AG10803 (cell line): ENCODE data around the gene PCDHB8.
"Not testable (repeated sequence)": the region's sequence is repeated elsewhere in the genome, so short reads cannot be mapped to it uniquely, and the experiment has no call there.

Source experiments
- DNase-seq: peaks from one replicate; pipeline ENCODE4 v3.0.0; 2010; ENCODE audit warnings: low read depth
- H3K4me3 ChIP-seq: 2 replicates; pipeline ENCODE4 v1.5.1; 2011; ENCODE audit warnings: mild to moderate bottlenecking, low read length, control low read depth
- CTCF ChIP-seq: conservative IDR thresholded peaks from 2 replicates; pipeline ENCODE4 v1.5.1; 2011; ENCODE audit warnings: mild to moderate bottlenecking, low read length, control low read depth, inconsistent platforms

The PCDHB8 gene

GRCh38 chr5:141155540-141156374 is 21.8 kb upstream of the PCDHB8 start:
- no peak for DNase-seq
- no peak overlapping the region for H3K4me3 ChIP-seq
- TF ChIP-seq CTCF, result no peak

- not testable (repeated sequence) for H3K4me3 ChIP-seq, DNase-seq
Measured at GRCh38 chr5:141157356-141157755, 20.2 kb upstream of the PCDHB8 start.

- DNase-seq, H3K4me3 ChIP-seq: not testable (repeated sequence)
Measured at GRCh38 chr5:141157901-141158300, 19.7 kb upstream of the PCDHB8 start.

GRCh38 chr5:141172381-141173204 is 5.0 kb upstream of the PCDHB8 start, which contains the start of gene PCDHB7:
TSS of gene PCDHB7 (plus strand) at chr5:141172644. CDS start at chr5:141172836, 192 bp downstream.
- DNase-seq, result peak; percentile 33
- TF ChIP-seq CTCF, result peak; percentile 56
- H3K4me3 ChIP-seq, result peak within 1 kb of the TSS; percentile 20

- H3K4me3 ChIP-seq, DNase-seq: not testable (repeated sequence)
Measured at GRCh38 chr5:141174291-141175104, 3.1 kb upstream of the PCDHB8 start.

- no peak overlapping the region for H3K4me3 ChIP-seq
- no peak for TF ChIP-seq CTCF
Measured at GRCh38 chr5:141175933-141176332, 1.7 kb upstream of the PCDHB8 start.

GRCh38 chr5:141179371-141179770 is 1.8 kb downstream of the PCDHB8 start:
- not testable (repeated sequence) for H3K4me3 ChIP-seq, DNase-seq

More at GRCh38 chr5:141175933-141176332, 1.7 kb upstream of the PCDHB8 start:
- no peak for DNase-seq

- not testable (repeated sequence) for DNase-seq, H3K4me3 ChIP-seq
Measured at GRCh38 chr5:141179876-141180275, 2.3 kb downstream of the PCDHB8 start.

GRCh38 chr5:141180313-141180712 is 2.7 kb downstream of the PCDHB8 start:
- H3K4me3 ChIP-seq, result no peak overlapping the region
- no peak for TF ChIP-seq CTCF
- no peak for DNase-seq
